HepG2 (cell line): Measurements from ENCODE around the gene NISCH. TPM values are rescaled to one million over a fixed set of nuclear protein-coding genes. Genes with fewer than 3 reads are reported as not detected.

ENCODE experiments used
- ATAC-seq: fragments of 200-7000 bp; cut with Tn5 transposase; 3 replicates; pipeline ENCODE4 v1.9.1; 2020; ENCODE audit warnings: mild to moderate bottlenecking, moderate library complexity
- BruUV-seq: library from RNA; stranded (reverse); fragments of 400-500 nt; replicated peaks from 2 replicates; lab custom pipeline; 2021; lab: Mats Ljungman, UMichigan
- CTCF ChIA-PET: fragments of 300-600 bp; formaldehyde crosslinking; extraction: SDS; loops from one replicate; lab custom pipeline; 2021; ENCODE audit warnings: low total read pairs, inconsistent platforms, low intra/inter-chr PET ratio; lab: Yijun Ruan, JAX
- POLR2A ChIA-PET: fragments of 350-600 bp; sonication (Branson Sonifier 250); formaldehyde crosslinking; loops from one replicate; lab custom pipeline; 2020; ENCODE audit warnings: antibody characterized with exemption, inconsistent platforms; lab: Yijun Ruan, JAX
- DNase-seq: peaks from one replicate; pipeline ENCODE4 v3.0.0-alpha.2; 2015; ENCODE audit warnings: low spot score
- FAIRE-seq: peaks from 3 replicates; lab custom pipeline; 2011; peaks lifted over from hg19 to GRCh38; lab: Jason Lieb, UNC
- H2AFZ ChIP-seq: one replicate; pipeline ENCODE4 v1.6.1; 2011; ENCODE audit warnings: low read length, inconsistent platforms
- H3K27ac ChIP-seq: fragments of 300-600 bp; 3 replicates; pipeline ENCODE4 v1.8.0; 2011; ENCODE audit warnings: mixed run types, mild to moderate bottlenecking, mixed read lengths, low read length, inconsistent platforms; ENCODE audit not compliant: insufficient read depth; ENCODE audit errors: extremely low read length
- H3K27me3 ChIP-seq, 2 experiments: fragments of 200-600 bp in 1 of 2; 2 replicates in 1 of 2; 3 replicates in 1 of 2; pipeline versions ENCODE4 v1.6.0 to v1.8.0; 2011; ENCODE audit warnings: low read length in 2 of 2, mild to moderate bottlenecking in 2 of 2, moderate library complexity in 2 of 2, inconsistent platforms in 1 of 2; ENCODE audit not compliant: insufficient read depth in 2 of 2, control insufficient read depth in 1 of 2
- H3K36me3 ChIP-seq, 2 experiments: fragments of 200-600 bp in 1 of 2; replicated peaks in 1 of 2; 2 replicates in 1 of 2; 3 replicates in 1 of 2; pipeline versions ENCODE4 v1.5.1 to v1.8.0; 2011; ENCODE audit warnings: low read length in 2 of 2, inconsistent platforms in 1 of 2; ENCODE audit not compliant: insufficient read depth in 2 of 2, control insufficient read depth in 1 of 2
- H3K4me1 ChIP-seq: 2 replicates; pipeline ENCODE4 v1.5.1; 2012; ENCODE audit warnings: low read length, inconsistent platforms; ENCODE audit not compliant: insufficient read depth
- H3K4me2 ChIP-seq: 2 replicates; pipeline ENCODE4 v1.6.0; 2011; ENCODE audit warnings: low read depth, low read length, inconsistent platforms
- H3K4me3 ChIP-seq, 3 experiments: fragments of 200-600 bp in 1 of 3; sonication (generic), shearing (Covaris generic) in 1 of 3; replicated peaks in 1 of 3; 2 replicates each; pipeline ENCODE4 v1.5.1; 2011 to 2016; ENCODE audit warnings: low read length in 3 of 3, inconsistent platforms in 2 of 3, low read depth in 2 of 3, mild to moderate bottlenecking in 2 of 3, control low read depth in 1 of 3, mixed read lengths in 1 of 3; ENCODE audit not compliant: insufficient read depth in 1 of 3
- H3K79me2 ChIP-seq: one replicate; pipeline ENCODE4 v1.6.1; 2011; ENCODE audit warnings: low read length, inconsistent platforms; ENCODE audit not compliant: insufficient read depth
- H3K9ac ChIP-seq: 2 replicates; pipeline ENCODE4 v1.6.0; 2011; ENCODE audit warnings: mild to moderate bottlenecking, low read depth, low read length, inconsistent platforms; ENCODE audit not compliant: insufficient read depth
- H3K9me3 ChIP-seq: 2 replicates; pipeline ENCODE4 v1.5.1; 2012; ENCODE audit warnings: mild to moderate bottlenecking, low read length
- H4K20me1 ChIP-seq: 2 replicates; pipeline ENCODE4 v1.6.0; 2011; ENCODE audit warnings: inconsistent platforms, mild to moderate bottlenecking, low read length, moderate library complexity; ENCODE audit not compliant: insufficient read depth
- ATF3 ChIP-seq: sonication (generic); formaldehyde crosslinking; IDR thresholded peaks from 2 replicates; pipeline ENCODE4 v1.4.0; 2020; ENCODE audit warnings: missing genetic modification reagents
- SIN3A ChIP-seq: IDR thresholded peaks from 2 replicates; pipeline ENCODE4 v1.6.1; 2011; ENCODE audit warnings: low read depth, mild to moderate bottlenecking, control low read depth, low read length, borderline replicate concordance
- THAP8 ChIP-seq: sonication (generic); formaldehyde crosslinking; IDR thresholded peaks from 2 replicates; pipeline ENCODE4 v1.5.1; 2020; ENCODE audit warnings: missing genetic modification reagents, mild to moderate bottlenecking, borderline replicate concordance
- TRIM24 ChIP-seq: sonication (generic); formaldehyde crosslinking; IDR thresholded peaks from 2 replicates; pipeline ENCODE4 v1.8.0; 2022; ENCODE audit warnings: mild to moderate bottlenecking, missing genetic modification reagents
- ZNF124 ChIP-seq: sonication (generic); formaldehyde crosslinking; IDR thresholded peaks from 2 replicates; pipeline ENCODE4 v1.4.0; 2020; ENCODE audit warnings: missing genetic modification reagents
- ZNF235 ChIP-seq: sonication (generic); formaldehyde crosslinking; IDR thresholded peaks from 2 replicates; pipeline ENCODE4 v1.8.1; 2023; ENCODE audit warnings: mild to moderate bottlenecking, missing genetic modification reagents, borderline replicate concordance
- ZNF773 ChIP-seq: sonication (generic); formaldehyde crosslinking; IDR thresholded peaks from 2 replicates; pipeline ENCODE4 v1.4.0; 2020; ENCODE audit warnings: missing genetic modification reagents, borderline replicate concordance
- WGBS: methylation state at CpG from one replicate; pipeline ENCODE4 v1.1.6; 2017; ENCODE audit warnings: low lambda C conversion rate; 5-methylcytosine and 5-hydroxymethylcytosine counted together
- in situ Hi-C: cut with HindIII; loops from 2 replicates; pipeline ENCODE4 v1.10.0; 2017; ENCODE audit warnings: low pct_unique_long_range_greater_than_20kb; ENCODE audit not compliant: extremely low pct_ligation_motif_present
- intact Hi-C: fragments of 100-400 bp; cut with micrococcal nuclease; formaldehyde crosslinking; loops from one replicate; pipeline ENCODE4 v1.10.0; 2022; ENCODE audit not compliant: unreplicated experiment
- polyA plus RNA-seq, 8 experiments: library from polyadenylated mRNA; depleted of rRNA in 3 of 8; stranded (reverse) in 7 of 8; unstranded in 1 of 8; fragments of >200 nt; fragmentation: Illumina TruSeq in 4 of 8; extraction: Trizol in 4 of 8; gene quantifications; 2 replicates each; pipeline versions ENCODE4 v1.2.1 to v1.2.3, GENCODE V29; 2011 to 2016; ENCODE audit warnings: low read depth in 4 of 8, missing spikeins in 1 of 8, mixed read lengths in 1 of 8; ENCODE audit not compliant: insufficient read depth in 1 of 8
- total RNA-seq, 5 experiments: library from RNA; depleted of rRNA; stranded (reverse); fragments of >200 nt; fragmentation: Illumina TruSeq; extraction: Trizol; gene quantifications; 2 replicates each; pipeline ENCODE4 v1.2.3, GENCODE V29; 2016; ENCODE audit warnings: low read depth in 1 of 5
- TF ChIP-seq, protein P1 (sequence below): sonication (generic); formaldehyde crosslinking; IDR thresholded peaks from 2 replicates; pipeline ENCODE4 v1.8.1; 2023; ENCODE audit warnings: missing genetic modification reagents, inconsistent platforms, borderline replicate concordance

NISCH gene
- total and polyA plus RNA-seq, 2 of the 13 experiments (the other 11 are each of a cell fraction or from before 2014, with no cell fraction given) = 27.0 to 47.6 TPM

DNA sequence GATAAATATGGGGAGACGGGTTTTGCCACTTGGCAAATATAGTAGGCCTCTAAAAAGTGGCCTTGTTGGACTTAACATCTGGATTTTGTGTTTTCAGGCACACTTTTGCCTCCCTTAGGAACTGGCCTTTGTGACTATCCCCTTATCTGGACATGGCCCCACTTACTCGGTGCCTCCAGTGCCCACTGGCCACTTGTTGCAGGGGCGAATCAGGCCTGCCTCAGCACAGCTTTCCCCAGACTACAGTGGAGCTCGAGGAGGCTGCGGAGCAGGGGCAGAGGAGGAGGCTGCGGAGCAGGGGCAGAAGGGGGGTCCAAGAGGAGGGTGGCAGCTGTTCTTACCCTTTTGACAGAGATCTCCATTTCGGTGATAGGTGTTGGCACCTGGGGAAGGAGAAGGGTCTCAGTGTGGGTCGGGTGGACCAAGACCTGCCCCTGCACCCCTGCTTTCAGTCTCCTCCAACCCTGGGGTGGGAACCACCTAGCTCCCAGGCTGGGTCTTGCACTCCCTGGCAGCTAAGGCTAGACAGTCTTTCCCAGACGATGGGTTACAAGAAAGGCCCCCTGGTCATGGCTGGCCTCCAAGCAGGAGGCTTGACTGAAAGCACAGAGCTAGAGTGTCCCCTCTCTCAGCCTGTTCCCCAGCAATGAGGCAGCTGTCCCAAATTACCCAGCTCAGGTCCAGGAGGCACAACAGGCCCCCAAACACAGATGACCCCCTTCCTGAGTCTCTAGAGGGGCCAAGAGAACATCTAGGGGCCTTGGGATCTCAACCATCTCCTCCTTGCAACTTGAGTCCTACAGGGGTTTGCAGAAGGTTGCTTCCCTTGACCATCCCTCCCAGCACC lies 16.6 kb upstream of the NISCH start:
- no TSS peak for BruUV-seq
- ChIA-PET CTCF (no interaction called here), POLR2A (no interaction called here)
- Histone ChIP-seq H3K79me2 (no peaks in the 10 kb centered on the region), H3K9me3 (no peaks in the 10 kb centered on the region), H3K36me3 (peaks cover 3 to 7% of the 10 kb centered on the region in 2 experiments; a peak in 2 of 5 replicates), H3K9ac (no peak overlapping the region), H3K4me1 (peaks cover 20% of the 10 kb centered on the region), H3K4me3 (no peak overlapping the region), H3K4me2 (no peak overlapping the region), H3K27me3 (no peaks in the 10 kb centered on the region), H3K27ac (no peak overlapping the region), H2AFZ (no peak overlapping the region), H4K20me1 (no peaks in the 10 kb centered on the region)
- TF ChIP-seq SIN3A (no peak), TRIM24 (CRISPR knock-in tag) (no peak), ZNF124 (CRISPR knock-in tag) (no peak), ZNF773 (CRISPR knock-in tag) (no peak), THAP8 (CRISPR knock-in tag) (no peak), ZNF235 (CRISPR knock-in tag) (no peak), ATF3 (no peak)
- TF ChIP-seq, protein P1, sequence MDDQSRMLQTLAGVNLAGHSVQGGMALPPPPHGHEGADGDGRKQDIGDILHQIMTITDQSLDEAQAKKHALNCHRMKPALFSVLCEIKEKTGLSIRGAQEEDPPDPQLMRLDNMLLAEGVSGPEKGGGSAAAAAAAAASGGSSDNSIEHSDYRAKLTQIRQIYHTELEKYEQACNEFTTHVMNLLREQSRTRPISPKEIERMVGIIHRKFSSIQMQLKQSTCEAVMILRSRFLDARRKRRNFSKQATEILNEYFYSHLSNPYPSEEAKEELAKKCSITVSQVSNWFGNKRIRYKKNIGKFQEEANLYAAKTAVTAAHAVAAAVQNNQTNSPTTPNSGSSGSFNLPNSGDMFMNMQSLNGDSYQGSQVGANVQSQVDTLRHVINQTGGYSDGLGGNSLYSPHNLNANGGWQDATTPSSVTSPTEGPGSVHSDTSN (CRISPR knock-in tag) = no peak
- in situ Hi-C loops = no loop called here
- WGBS = 85% methylated on average over 7 of the region's 9 CpGs
- intact Hi-C loops = no loop called here
- DNase-seq = no peak
- no peak for FAIRE-seq
- no peak for ATAC-seq
